Measurements from ENCODE around the gene NTMT1. TPM values are rescaled to one million over a fixed set of nuclear protein-coding genes. Genes with fewer than 3 reads are reported as not detected.

The NTMT1 gene
- total RNA-seq, 1 donor from 2014 or later, result 55.1 TPM

DNA sequence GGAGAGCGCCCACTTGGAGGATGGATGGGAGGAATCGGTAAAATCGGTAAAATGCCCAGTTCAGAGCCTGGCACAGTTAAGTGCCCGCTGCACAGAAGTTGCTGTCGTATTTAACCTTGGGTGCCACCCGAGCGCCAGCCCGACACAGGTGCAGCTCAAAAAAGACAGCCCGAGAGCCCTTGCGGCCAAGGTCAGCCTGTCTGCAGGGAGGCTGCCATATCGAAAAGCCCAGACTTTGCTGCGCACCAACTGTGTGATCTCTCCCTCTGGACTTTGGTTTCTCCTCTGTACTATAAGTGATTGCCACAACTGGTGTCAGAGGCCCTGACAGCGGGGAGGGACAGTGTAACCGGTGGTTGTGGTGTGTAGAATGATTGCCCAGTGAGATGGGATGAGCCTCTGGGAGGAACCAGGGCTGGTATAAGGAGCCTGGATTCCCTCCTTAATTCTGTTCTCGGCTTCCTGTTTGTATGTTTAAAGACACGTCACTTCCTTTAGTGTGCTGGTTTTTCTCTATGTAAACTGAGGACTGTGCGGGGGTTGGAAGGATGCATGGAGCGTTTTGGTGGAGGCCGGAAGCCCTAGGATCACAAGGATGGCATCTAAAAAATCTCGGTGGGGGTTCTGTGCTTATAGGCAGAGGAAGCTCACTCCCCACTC is 792 bp downstream of the NTMT1 start:
- H2AFZ ChIP-seq (ENCODE audit: low read depth, low read length), result peak overlapping the region; percentile 54
- H3K36me3 ChIP-seq (ENCODE audit: insufficient read depth, low read length), result no peaks in the 10 kb centered on the region
- DNase-seq (ENCODE audit: low read depth) (peak; percentile 83), FAIRE-seq (peak; percentile 9)
- H3K27ac ChIP-seq (ENCODE audit: low read depth, low read length), result peak overlapping the region; percentile 97
- H3K4me1 ChIP-seq (ENCODE audit: insufficient read depth, low read length), result peaks cover 44% of the 10 kb centered on the region
- Mint-ChIP-seq H3K36me3 (ENCODE audit: low read depth, unreplicated experiment) (peaks cover 4% of the 10 kb centered on the region), H3K27me3 (ENCODE audit: low read depth, unreplicated experiment) (no peaks in the 10 kb centered on the region), H3K4me1 (ENCODE audit: low read depth, unreplicated experiment) (peaks cover 43% of the 10 kb centered on the region), H3K9me3 (ENCODE audit: unreplicated experiment) (no peaks in the 10 kb centered on the region), H3K4me3 (ENCODE audit: unreplicated experiment) (peak overlapping the region; percentile 90), H3K27ac (ENCODE audit: unreplicated experiment) (peak overlapping the region; percentile 92)
- H3K4me3 ChIP-seq (ENCODE audit: insufficient read depth, low read depth, low read length), result peak overlapping the region; percentile 79
- H3K79me2 ChIP-seq (ENCODE audit: insufficient read depth, low read length), result peaks cover 59% of the 10 kb centered on the region
- peaks cover 54% of the 10 kb centered on the region for H4K20me1 ChIP-seq (ENCODE audit: insufficient read depth, low read length)
- no peak for TF ChIP-seq CTCF (IDR thresholded peaks at IDR 0.05; ENCODE audit: insufficient read depth, low read depth, low read length)
- TF ChIP-seq EZH2 (IDR thresholded peaks at IDR 0.05; ENCODE audit: insufficient read depth, low read length), result no peak
- H3K9me3 ChIP-seq (ENCODE audit: insufficient read depth, low read depth, low read length), result no peaks in the 10 kb centered on the region
- H3K9ac ChIP-seq (ENCODE audit: low read length), result peak overlapping the region; percentile 93
- no peaks in the 10 kb centered on the region for H3K27me3 ChIP-seq (ENCODE audit: insufficient read depth, low read length)
- peak overlapping the region; percentile 97 for H3K4me2 ChIP-seq (ENCODE audit: low read length)

- Histone ChIP-seq H2AFZ (ENCODE audit: low read depth, low read length) (no peak overlapping the region), H4K20me1 (ENCODE audit: insufficient read depth, low read length) (peaks cover 65% of the 10 kb centered on the region), H3K9ac (ENCODE audit: low read length) (peak overlapping the region; percentile 93), H3K9me3 (ENCODE audit: insufficient read depth, low read depth, low read length) (no peaks in the 10 kb centered on the region), H3K4me1 (ENCODE audit: insufficient read depth, low read length) (peaks cover 54% of the 10 kb centered on the region), H3K4me3 (ENCODE audit: insufficient read depth, low read depth, low read length) (peak overlapping the region; percentile 79), H3K4me2 (ENCODE audit: low read length) (peak overlapping the region; percentile 97), H3K27ac (ENCODE audit: low read depth, low read length) (peak overlapping the region; percentile 97), H3K79me2 (ENCODE audit: insufficient read depth, low read length) (peaks cover 69% of the 10 kb centered on the region), H3K27me3 (ENCODE audit: insufficient read depth, low read length) (no peaks in the 10 kb centered on the region), H3K36me3 (ENCODE audit: insufficient read depth, low read length) (peaks cover 1% of the 10 kb centered on the region)
- no peak for FAIRE-seq
- peak; percentile 12 for DNase-seq (ENCODE audit: low read depth)
- Mint-ChIP-seq H3K27ac (ENCODE audit: unreplicated experiment) (peak overlapping the region; percentile 92), H3K36me3 (ENCODE audit: low read depth, unreplicated experiment) (peaks cover 9% of the 10 kb centered on the region), H3K27me3 (ENCODE audit: low read depth, unreplicated experiment) (no peaks in the 10 kb centered on the region), H3K4me1 (ENCODE audit: low read depth, unreplicated experiment) (peaks cover 51% of the 10 kb centered on the region), H3K4me3 (ENCODE audit: unreplicated experiment) (peak overlapping the region; percentile 90), H3K9me3 (ENCODE audit: unreplicated experiment) (no peaks in the 10 kb centered on the region)
- TF ChIP-seq CTCF (IDR thresholded peaks at IDR 0.05; ENCODE audit: insufficient read depth, low read depth, low read length) (no peak), EZH2 (IDR thresholded peaks at IDR 0.05; ENCODE audit: insufficient read depth, low read length) (no peak)
These were observed 1.8 kb downstream of the NTMT1 start for GRCh38 chr9:129627556-129628440.
